HCT116 (cell line): ENCODE data around the gene PPIP5K2. TPM values are rescaled to one million over a fixed set of nuclear protein-coding genes. Genes with fewer than 3 reads are reported as not detected.

Experiments
- ATAC-seq: fragments of 200-7000 bp; cut with Tn5 transposase; 2 replicates; pipeline ENCODE4 v1.9.1; 2020; ENCODE audit warnings: mild to moderate bottlenecking, moderate library complexity
- BruUV-seq: library from RNA; stranded (reverse); fragments of 400-500 nt; replicated peaks from 2 replicates; lab custom pipeline; 2021; lab: Mats Ljungman, UMichigan
- CTCF ChIA-PET: fragments of 300-600 bp; sonication (Branson Sonifier 250); formaldehyde crosslinking; loops from one replicate; lab custom pipeline; 2021; ENCODE audit warnings: antibody characterized with exemption; lab: Charles Lee
- POLR2A ChIA-PET: fragments of 300-600, 350-600 bp; sonication (Branson Sonifier 250); formaldehyde crosslinking; loops from one replicate; lab custom pipeline; 2021; ENCODE audit warnings: antibody characterized with exemption; lab: Charles Lee
- RAD21 ChIA-PET, 2 experiments: fragments of 300-600 bp; sonication (Branson Sonifier 250); formaldehyde crosslinking; loops; one replicate each; lab custom pipeline; 2023; ENCODE audit warnings: low total read pairs in 2 of 2; ENCODE audit not compliant: uncharacterized antibody in 2 of 2, unreplicated experiment in 2 of 2, low non-redundant PET in 1 of 2; lab: Charles Lee
- DNase-seq: peaks from one replicate; pipeline ENCODE4 v3.0.0-alpha.2; 2010; ENCODE audit warnings: low read depth, low spot score
- H2AFZ ChIP-seq: fragments of 200-600 bp; shearing (Covaris generic), sonication (generic); 2 replicates; pipeline ENCODE4 v1.6.1; 2017; ENCODE audit warnings: low read depth, mixed run types, mixed read lengths, antibody characterized with exemption, low read length; ENCODE audit not compliant: poor library complexity, severe bottlenecking
- H3K27ac ChIP-seq: 2 replicates; pipeline ENCODE4 v1.5.1; 2012; ENCODE audit warnings: low read depth, low read length
- H3K27me3 ChIP-seq: fragments of 200-600 bp; sonication (generic); 2 replicates; pipeline ENCODE4 v1.6.1; 2016; ENCODE audit warnings: mixed run types, low read length, mixed read lengths; ENCODE audit not compliant: insufficient read depth
- H3K36me3 ChIP-seq, 2 experiments: fragments of 200-500 bp in 1 of 2; fragments of 200-600 bp in 1 of 2; sonication (Bioruptor generic) in 1 of 2; sonication (generic) in 1 of 2; 2 replicates each; pipeline versions ENCODE4 v1.5.1 to v1.6.1; 2014 to 2016; ENCODE audit warnings: low read length in 2 of 2, inconsistent platforms in 1 of 2, mixed read lengths in 1 of 2, mixed run types in 1 of 2; ENCODE audit not compliant: insufficient read depth in 2 of 2, control insufficient read depth in 1 of 2
- H3K4me1 ChIP-seq, 2 experiments: fragments of 200-600 bp in 1 of 2; sonication (generic) in 1 of 2; 2 replicates each; pipeline versions ENCODE4 v1.5.1 to v1.6.1; 2012 to 2017; ENCODE audit warnings: low read length in 2 of 2, inconsistent platforms in 1 of 2, mild to moderate bottlenecking in 1 of 2, mixed read lengths in 1 of 2, mixed run types in 1 of 2, moderate library complexity in 1 of 2; ENCODE audit not compliant: insufficient read depth in 2 of 2, control insufficient read depth in 1 of 2
- H3K4me2 ChIP-seq: fragments of 200-600 bp; sonication (generic); 2 replicates; pipeline ENCODE4 v1.6.1; 2017; ENCODE audit warnings: mixed run types, low read length, mixed read lengths
- H3K4me3 ChIP-seq, 2 experiments: fragments of 200-600 bp in 1 of 2; sonication (generic) in 1 of 2; replicated peaks in 1 of 2; 2 replicates each; pipeline ENCODE4 v1.5.1; 2011 to 2016; ENCODE audit warnings: low read length in 2 of 2, control low read depth in 1 of 2, low read depth in 1 of 2, mild to moderate bottlenecking in 1 of 2, mixed read lengths in 1 of 2, mixed run types in 1 of 2
- H3K79me2 ChIP-seq: fragments of 200-600 bp; sonication (generic); 2 replicates; pipeline ENCODE4 v1.6.1; 2017; ENCODE audit warnings: mild to moderate bottlenecking, mixed run types, low read length, moderate library complexity, mixed read lengths; ENCODE audit not compliant: insufficient read depth
- H3K9ac ChIP-seq: fragments of 200-600 bp; sonication (generic); 2 replicates; pipeline ENCODE4 v1.6.1; 2016; ENCODE audit warnings: low read length, mixed read lengths
- H3K9me2 ChIP-seq: fragments of 200-600 bp; sonication (generic), shearing (Covaris generic); 2 replicates; pipeline ENCODE4 v1.6.1; 2017; ENCODE audit warnings: mixed run types, mild to moderate bottlenecking, moderate library complexity; ENCODE audit not compliant: insufficient read depth
- H3K9me3 ChIP-seq, 2 experiments: fragments of 200-500 bp in 1 of 2; fragments of 200-600 bp in 1 of 2; sonication (Bioruptor generic) in 1 of 2; sonication (generic) in 1 of 2; 2 replicates each; pipeline ENCODE4 v1.6.1; 2014 to 2017; ENCODE audit warnings: low read length in 2 of 2, mixed read lengths in 2 of 2, inconsistent platforms in 1 of 2, low read depth in 1 of 2, mild to moderate bottlenecking in 1 of 2, mixed run types in 1 of 2, moderate library complexity in 1 of 2; ENCODE audit not compliant: control insufficient read depth in 1 of 2, insufficient read depth in 1 of 2
- H4K20me1 ChIP-seq: fragments of 200-600 bp; sonication (generic), shearing (Covaris generic); 2 replicates; pipeline ENCODE4 v1.6.1; 2017; ENCODE audit warnings: mixed run types, mild to moderate bottlenecking, moderate library complexity; ENCODE audit not compliant: insufficient read depth
- ATF3 ChIP-seq: IDR thresholded peaks from 2 replicates; pipeline ENCODE4 v1.6.1; 2012
- CBX3 ChIP-seq: IDR thresholded peaks from 2 replicates; pipeline ENCODE4 v1.6.1; 2012; ENCODE audit warnings: low read depth
- ELF1 ChIP-seq: IDR thresholded peaks from 2 replicates; pipeline ENCODE4 v1.6.1; 2012; ENCODE audit warnings: low read depth, borderline replicate concordance
- EZH2 ChIP-seq: fragments of 200-600 bp; sonication (generic); IDR thresholded peaks from 2 replicates; pipeline ENCODE4 v1.6.1; 2017; ENCODE audit warnings: antibody characterized with exemption, mixed run types
- EZH2phosphoT487 ChIP-seq: fragments of 200-600 bp; IDR thresholded peaks from 2 replicates; pipeline ENCODE4 v1.6.1; 2018; ENCODE audit warnings: antibody characterized with exemption, borderline replicate concordance
- FOSL1 ChIP-seq: IDR thresholded peaks from 2 replicates; pipeline ENCODE4 v1.6.1; 2012; ENCODE audit warnings: low read depth
- JUND ChIP-seq: IDR thresholded peaks from 2 replicates; pipeline ENCODE4 v1.6.1; 2012
- MAX ChIP-seq: IDR thresholded peaks from 2 replicates; pipeline ENCODE4 v1.6.1; 2012
- POLR2A ChIP-seq: IDR thresholded peaks from 2 replicates; pipeline ENCODE4 v1.7.0; 2011; ENCODE audit warnings: borderline replicate concordance; ENCODE audit not compliant: insufficient read depth, insufficient read length; ENCODE audit errors: extremely low read depth
- POLR2AphosphoS5 ChIP-seq: IDR thresholded peaks from 2 replicates; pipeline ENCODE4 v1.6.1; 2011; ENCODE audit warnings: mild to moderate bottlenecking, low read depth, low read length, moderate library complexity
- RAD21 ChIP-seq: IDR thresholded peaks from 2 replicates; pipeline ENCODE4 v1.6.1; 2012; ENCODE audit warnings: low read depth, mild to moderate bottlenecking
- REST ChIP-seq: IDR thresholded peaks from 2 replicates; pipeline ENCODE4 v1.6.1; 2012; ENCODE audit warnings: low read depth
- SIN3A ChIP-seq: IDR thresholded peaks from 2 replicates; pipeline ENCODE4 v1.6.1; 2012; ENCODE audit warnings: low read depth
- SP1 ChIP-seq: IDR thresholded peaks from 2 replicates; pipeline ENCODE4 v1.6.1; 2012; ENCODE audit warnings: low read depth
- SRF ChIP-seq: IDR thresholded peaks from 2 replicates; pipeline ENCODE4 v1.6.1; 2012; ENCODE audit warnings: low read depth
- YY1 ChIP-seq: IDR thresholded peaks from 2 replicates; pipeline ENCODE4 v1.6.1; 2011; ENCODE audit warnings: low read length, low read depth, moderate library complexity, mild to moderate bottlenecking; ENCODE audit not compliant: insufficient replicate concordance; ENCODE audit errors: extremely low read depth
- ZFX ChIP-seq: fragments of 450-650 bp; IDR thresholded peaks from 2 replicates; pipeline ENCODE4 v1.6.1; 2017
- intact Hi-C: fragments of 100-400 bp; cut with micrococcal nuclease; formaldehyde crosslinking; loops from 2 replicates; pipeline ENCODE4 v1.10.0; 2022
- total RNA-seq: library from RNA; stranded (reverse); gene quantifications from one replicate; pipeline ENCODE4 v1.2.1, GENCODE V29; 2021; ENCODE audit not compliant: unreplicated experiment
- TF ChIP-seq, protein P1 (sequence below): IDR thresholded peaks from 2 replicates; pipeline ENCODE4 v1.6.1; 2011; ENCODE audit warnings: mild to moderate bottlenecking, low read length, moderate library complexity; ENCODE audit not compliant: insufficient replicate concordance; ENCODE audit errors: extremely low read depth

The PPIP5K2 gene
- total RNA-seq, 1 experiment from 2014 or later = 45.8 TPM

DNA sequence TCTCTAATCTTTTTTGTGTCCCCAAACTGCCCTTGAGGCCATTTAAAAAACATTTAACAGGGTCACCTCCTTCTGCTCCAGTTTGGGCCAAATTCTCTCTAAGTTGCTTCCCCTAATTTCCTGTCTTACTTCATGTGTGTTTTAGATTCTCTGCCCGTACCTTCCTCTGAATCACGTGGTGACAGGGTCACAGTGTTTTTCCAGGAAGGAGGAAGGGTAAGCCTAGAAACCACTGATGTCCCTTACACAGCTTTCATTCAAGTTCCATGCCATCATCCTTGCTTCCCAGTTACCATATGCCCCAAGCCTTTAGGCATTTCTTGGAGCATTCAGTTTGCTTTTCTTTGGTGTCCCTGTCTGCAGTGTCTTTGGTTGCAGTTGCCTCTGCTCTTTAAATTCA is 96.0 kb downstream of the PPIP5K2 start (continued):
- TF ChIP-seq RAD21 = no peak
- no peak for TF ChIP-seq SP1
- TF ChIP-seq ATF3 = no peak
- TF ChIP-seq SRF = no peak
- no peak for TF ChIP-seq YY1
- no peak for TF ChIP-seq MAX
- TF ChIP-seq POLR2A = no peak
- TF ChIP-seq JUND = no peak
- no peak for TF ChIP-seq EZH2
- no peak for TF ChIP-seq SIN3A
- TF ChIP-seq FOSL1 = no peak
- no peak for TF ChIP-seq ZFX

DNA sequence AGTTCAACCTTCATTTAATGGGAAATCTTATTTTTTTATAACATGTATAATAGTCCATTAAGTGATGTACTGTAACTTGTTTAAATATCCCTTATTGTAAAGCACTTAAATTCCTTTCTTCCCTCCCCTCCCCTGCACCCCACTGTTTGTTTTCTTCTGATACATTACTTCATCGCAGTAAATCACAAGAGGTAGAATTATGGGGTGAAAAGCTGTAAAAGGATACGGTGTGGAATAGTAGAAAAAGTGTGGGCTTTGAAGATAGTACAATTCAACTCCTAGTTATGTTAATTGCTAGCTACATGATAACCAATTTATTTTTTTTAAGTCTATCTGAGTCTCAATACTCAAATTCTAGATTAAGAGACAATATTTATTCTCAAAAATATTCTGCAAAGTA is 96.6 kb downstream of the PPIP5K2 start:
- RAD21 ChIA-PET = interaction anchor here (0.5 to 1.8 kb wide), 2 partner anchors 8 to 259 kb away, joined by 4 read pairs; no protein-coding TSS in a partner anchor
- CTCF ChIA-PET = interaction anchor here (1.3 to 2.1 kb wide), 3 partner anchors 8 to 42 kb away, joined by 3 to 7 read pairs (median 4); partner anchors contain the start of gene MACIR
- BruUV-seq = no TSS peak
- Histone ChIP-seq H3K9me3 (no peaks in the 10 kb centered on the region), H3K4me1 (peaks cover 0 to 3% of the 10 kb centered on the region in 2 experiments; a peak in 1 of 4 replicates), H3K4me2 (no peak overlapping the region), H3K36me3 (no peaks in the 10 kb centered on the region), H3K27ac (no peak overlapping the region), H3K27me3 (no peaks in the 10 kb centered on the region), H3K9me2 (no peaks in the 10 kb centered on the region), H3K79me2 (no peaks in the 10 kb centered on the region), H3K4me3 (no peak overlapping the region), H4K20me1 (no peaks in the 10 kb centered on the region), H3K9ac (no peak overlapping the region), H2AFZ (no peak overlapping the region)
- intact Hi-C loops = no loop called here
- TF ChIP-seq JUND = no peak
- TF ChIP-seq FOSL1 = no peak
- TF ChIP-seq CBX3 = no peak
- TF ChIP-seq MAX = no peak
- TF ChIP-seq REST = no peak
- TF ChIP-seq, protein P1, sequence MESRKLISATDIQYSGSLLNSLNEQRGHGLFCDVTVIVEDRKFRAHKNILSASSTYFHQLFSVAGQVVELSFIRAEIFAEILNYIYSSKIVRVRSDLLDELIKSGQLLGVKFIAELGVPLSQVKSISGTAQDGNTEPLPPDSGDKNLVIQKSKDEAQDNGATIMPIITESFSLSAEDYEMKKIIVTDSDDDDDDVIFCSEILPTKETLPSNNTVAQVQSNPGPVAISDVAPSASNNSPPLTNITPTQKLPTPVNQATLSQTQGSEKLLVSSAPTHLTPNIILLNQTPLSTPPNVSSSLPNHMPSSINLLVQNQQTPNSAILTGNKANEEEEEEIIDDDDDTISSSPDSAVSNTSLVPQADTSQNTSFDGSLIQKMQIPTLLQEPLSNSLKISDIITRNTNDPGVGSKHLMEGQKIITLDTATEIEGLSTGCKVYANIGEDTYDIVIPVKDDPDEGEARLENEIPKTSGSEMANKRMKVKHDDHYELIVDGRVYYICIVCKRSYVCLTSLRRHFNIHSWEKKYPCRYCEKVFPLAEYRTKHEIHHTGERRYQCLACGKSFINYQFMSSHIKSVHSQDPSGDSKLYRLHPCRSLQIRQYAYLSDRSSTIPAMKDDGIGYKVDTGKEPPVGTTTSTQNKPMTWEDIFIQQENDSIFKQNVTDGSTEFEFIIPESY = no peak
- TF ChIP-seq ELF1 = no peak
- no peak for TF ChIP-seq POLR2AphosphoS5
- TF ChIP-seq EZH2phosphoT487 = no peak
- no peak for TF ChIP-seq YY1
- no peak for TF ChIP-seq EZH2
- DNase-seq = no peak
- ATAC-seq = no peak
- POLR2A ChIA-PET = interaction anchor here (1.2 kb wide), 1 partner anchor 42 kb away, joined by 6 read pairs; the partner anchor contains the start of gene MACIR
